ENCODE results near the gene UBE2D2. TPM values are rescaled to one million over a fixed set of nuclear protein-coding genes. Genes with fewer than 3 reads are reported as not detected.
"Not testable (repeated sequence)": the region's sequence is repeated elsewhere in the genome, so short reads cannot be mapped to it uniquely, and the experiment has no call there.

Gene UBE2D2
- total RNA-seq (10 to 100 TPM; 61.5 to 93.0 (median 69.7) TPM), polyA plus RNA-seq (100 to 1,000 TPM; 113 to 177 (median 146) TPM)

DNA sequence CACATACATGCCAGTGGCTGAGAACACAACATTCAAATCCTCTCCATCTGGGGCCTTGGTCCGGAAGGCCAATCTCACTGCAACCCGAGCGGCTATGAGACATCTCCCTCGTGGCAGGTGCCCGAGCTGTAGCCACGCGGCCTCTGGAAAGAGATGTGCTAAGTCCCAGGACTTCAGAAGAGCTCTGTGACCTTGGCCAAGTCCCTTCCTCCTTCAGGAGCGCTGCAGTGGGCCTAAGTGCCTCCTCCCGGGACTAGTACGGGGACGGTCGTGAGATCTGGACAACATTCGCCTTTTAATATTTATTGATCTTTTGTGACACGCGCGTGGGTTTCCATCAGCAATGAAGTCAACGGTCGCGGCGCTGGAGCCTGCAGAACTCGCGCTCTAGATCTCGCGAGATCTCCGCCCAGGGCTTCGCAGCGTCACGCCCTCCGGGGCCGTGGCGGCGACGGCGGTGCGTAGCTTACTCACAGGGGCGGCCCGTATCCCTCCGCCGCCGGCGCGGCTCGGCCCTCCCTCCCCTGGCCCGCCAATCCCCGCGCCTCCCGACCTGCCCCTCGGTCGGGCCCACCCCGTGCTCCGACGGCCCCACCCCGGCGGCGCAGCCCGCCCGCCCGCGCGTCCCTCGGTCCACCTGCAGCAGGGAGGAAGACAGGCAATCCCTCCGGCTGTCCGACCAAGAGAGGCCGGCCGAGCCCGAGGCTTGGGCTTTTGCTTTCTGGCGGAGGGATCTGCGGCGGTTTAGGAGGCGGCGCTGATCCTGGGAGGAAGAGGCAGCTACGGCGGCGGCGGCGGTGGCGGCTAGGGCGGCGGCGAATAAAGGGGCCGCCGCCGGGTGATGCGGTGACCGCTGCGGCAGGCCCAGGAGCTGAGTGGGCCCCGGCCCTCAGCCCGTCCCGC lies at the start of gene UBE2D2:
TSS of gene UBE2D2 (plus strand) at position 588 of the 903 bp plus-strand sequence. CDS start 453 bp downstream, outside the sequence.
- 1% methylated on average over 89 of the region's 89 CpGs for WGBS, 2 donors
- Histone ChIP-seq H3K27ac (peak within 1 kb of the TSS; percentile 94 to 97 (median 96)), H3K36me3 (no peaks in the 10 kb centered on the region), H3K4me3 (peak within 1 kb of the TSS; percentile 81 to 93 (median 90)), H3K27me3 (no peaks in the 10 kb centered on the region), H3K4me1 (peaks cover 0 to 48% (median 41%) of the 10 kb centered on the region in 4 donors), H3K9me3 (no peaks in the 10 kb centered on the region)
- DNase-seq, result peak; percentile 99
- TF ChIP-seq POLR2AphosphoS5 (IDR thresholded peaks at IDR 0.05), result peak; percentile 78 to 93 (median 87)
- no peak for TF ChIP-seq EP300 (IDR thresholded peaks at IDR 0.05)
- peak; percentile 62 to 72 for TF ChIP-seq POLR2A (IDR thresholded peaks at IDR 0.05)
- intact Hi-C loops (cut with DNase I), result loop anchor here (5.0 kb wide), 1 partner anchor 139 kb away; no protein-coding TSS in a partner anchor

GRCh38 chr5:139512786-139513390 lies 48.3 kb upstream of the UBE2D2 start:
- Histone ChIP-seq H3K27me3 (no peaks in the 10 kb centered on the region), H3K4me1 (peaks cover 0 to 4% (median 3%) of the 10 kb centered on the region in 4 donors), H3K9me3 (no peaks in the 10 kb centered on the region), H3K36me3 (no peaks in the 10 kb centered on the region), H3K4me3 (no peak overlapping the region), H3K27ac (no peak overlapping the region)
- no peak for DNase-seq
- TF ChIP-seq EP300 (IDR thresholded peaks at IDR 0.05), result no peak
- TF ChIP-seq POLR2A (IDR thresholded peaks at IDR 0.05), result no peak
- no peak for TF ChIP-seq POLR2AphosphoS5 (IDR thresholded peaks at IDR 0.05)
- TF ChIP-seq, protein P1, sequence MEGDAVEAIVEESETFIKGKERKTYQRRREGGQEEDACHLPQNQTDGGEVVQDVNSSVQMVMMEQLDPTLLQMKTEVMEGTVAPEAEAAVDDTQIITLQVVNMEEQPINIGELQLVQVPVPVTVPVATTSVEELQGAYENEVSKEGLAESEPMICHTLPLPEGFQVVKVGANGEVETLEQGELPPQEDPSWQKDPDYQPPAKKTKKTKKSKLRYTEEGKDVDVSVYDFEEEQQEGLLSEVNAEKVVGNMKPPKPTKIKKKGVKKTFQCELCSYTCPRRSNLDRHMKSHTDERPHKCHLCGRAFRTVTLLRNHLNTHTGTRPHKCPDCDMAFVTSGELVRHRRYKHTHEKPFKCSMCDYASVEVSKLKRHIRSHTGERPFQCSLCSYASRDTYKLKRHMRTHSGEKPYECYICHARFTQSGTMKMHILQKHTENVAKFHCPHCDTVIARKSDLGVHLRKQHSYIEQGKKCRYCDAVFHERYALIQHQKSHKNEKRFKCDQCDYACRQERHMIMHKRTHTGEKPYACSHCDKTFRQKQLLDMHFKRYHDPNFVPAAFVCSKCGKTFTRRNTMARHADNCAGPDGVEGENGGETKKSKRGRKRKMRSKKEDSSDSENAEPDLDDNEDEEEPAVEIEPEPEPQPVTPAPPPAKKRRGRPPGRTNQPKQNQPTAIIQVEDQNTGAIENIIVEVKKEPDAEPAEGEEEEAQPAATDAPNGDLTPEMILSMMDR (IDR thresholded peaks at IDR 0.05), result no peak
- intact Hi-C loops (cut with DNase I), result no loop called here
- 77 to 89% methylated on average over 6 of the region's 6 CpGs for WGBS, 2 donors

GRCh38 chr5:139513434-139513833 lies 47.7 kb upstream of the UBE2D2 start:
- H3K4me1 ChIP-seq; H3K9me3 ChIP-seq; H3K27ac ChIP-seq; H3K36me3 ChIP-seq; intact Hi-C loops (cut with DNase I); H3K4me3 ChIP-seq; H3K27me3 ChIP-seq: not testable (repeated sequence)
- WGBS, 2 donors, result 73% methylated on average over 5 of the region's 5 CpGs
- DNase-seq, result peak; percentile 81
- TF ChIP-seq, protein P1 (IDR thresholded peaks at IDR 0.05), result peak in 3 of 4 experiments; percentile 31 to 48 (median 33)

GRCh38 chr5:139513852-139514485 lies 47.2 kb upstream of the UBE2D2 start:
- 82 to 92% methylated on average over 6 of the region's 6 CpGs for WGBS, 2 donors
- Histone ChIP-seq H3K27me3 (no peaks in the 10 kb centered on the region), H3K36me3 (no peaks in the 10 kb centered on the region), H3K9me3 (no peaks in the 10 kb centered on the region), H3K4me1 (peaks cover 0 to 4% (median 3%) of the 10 kb centered on the region in 4 donors), H3K27ac (no peak overlapping the region), H3K4me3 (no peak overlapping the region)
- no peak for TF ChIP-seq POLR2AphosphoS5 (IDR thresholded peaks at IDR 0.05)
- TF ChIP-seq EP300 (IDR thresholded peaks at IDR 0.05), result no peak
- TF ChIP-seq POLR2A (IDR thresholded peaks at IDR 0.05), result no peak
- TF ChIP-seq, protein P1 (IDR thresholded peaks at IDR 0.05), result no peak
- no peak for DNase-seq
- intact Hi-C loops (cut with DNase I), result no loop called here

DNA sequence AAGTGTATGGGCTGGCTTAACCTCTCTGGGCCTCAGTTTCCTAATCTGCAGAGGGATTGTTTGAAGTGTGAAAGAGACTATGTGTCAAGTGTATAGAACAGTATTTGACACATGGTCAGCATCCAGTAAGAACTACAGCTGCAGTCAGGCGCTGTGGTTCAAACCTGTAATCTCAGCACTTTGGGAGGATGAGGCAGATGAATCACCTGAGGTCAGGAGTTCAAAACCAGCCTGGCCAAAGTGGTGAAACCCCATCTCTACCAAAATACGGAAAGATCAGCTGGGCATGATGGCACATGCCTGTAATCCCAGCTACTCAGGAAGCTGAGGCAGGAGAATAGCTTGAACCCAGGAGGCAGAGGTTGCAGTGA lies 46.7 kb upstream of the UBE2D2 start:
- H3K27ac ChIP-seq, result no peak overlapping the region
- H3K4me1 ChIP-seq, result peaks cover 0 to 4% (median 3%) of the 10 kb centered on the region in 4 donors
- no peaks in the 10 kb centered on the region for H3K27me3 ChIP-seq
- DNase-seq, result no peak
- H3K9me3 ChIP-seq, result no peaks in the 10 kb centered on the region
- 85 to 93% methylated on average over 2 of the region's 2 CpGs for WGBS, 2 donors
- no peak for TF ChIP-seq EP300 (IDR thresholded peaks at IDR 0.05)
- TF ChIP-seq POLR2A (IDR thresholded peaks at IDR 0.05), result no peak
- no peak for TF ChIP-seq POLR2AphosphoS5 (IDR thresholded peaks at IDR 0.05)
- TF ChIP-seq, protein P1 (IDR thresholded peaks at IDR 0.05), result no peak
- H3K36me3 ChIP-seq, result no peaks in the 10 kb centered on the region
- no peak overlapping the region for H3K4me3 ChIP-seq
- intact Hi-C loops (cut with DNase I), result no loop called here
